ENCODE measurements around the gene RPTOR.

The RPTOR gene

GRCh38 chr17:80818871-80819270 lies 274.2 kb downstream of the RPTOR start:
- DNase-seq (ENCODE audit: low spot score): no peak

GRCh38 chr17:80819422-80820164 lies 275.0 kb downstream of the RPTOR start:
- DNase-seq (ENCODE audit: low spot score): no peak

- no peak for DNase-seq (ENCODE audit: low spot score)
These were observed 275.7 kb downstream of the RPTOR start for GRCh38 chr17:80820331-80820730.

- no peak for DNase-seq (ENCODE audit: low spot score)
These were observed 276.9 kb downstream of the RPTOR start for GRCh38 chr17:80821546-80821945.

- DNase-seq (ENCODE audit: low spot score): no peak
These were observed 277.5 kb downstream of the RPTOR start for GRCh38 chr17:80822021-80822699.

GRCh38 chr17:80822700-80823410 lies 278.2 kb downstream of the RPTOR start:
- DNase-seq (ENCODE audit: low spot score): no peak

GRCh38 chr17:80824549-80825470 lies 280.2 kb downstream of the RPTOR start:
- DNase-seq (ENCODE audit: low spot score): no peak

- DNase-seq (ENCODE audit: low spot score): no peak
These were observed 281.1 kb downstream of the RPTOR start for GRCh38 chr17:80825471-80826345.

GRCh38 chr17:80826346-80826954 lies 281.8 kb downstream of the RPTOR start:
- DNase-seq (ENCODE audit: low spot score): no peak

- no peak for DNase-seq (ENCODE audit: low spot score)
These were observed 282.5 kb downstream of the RPTOR start for GRCh38 chr17:80826955-80827645.

GRCh38 chr17:80827646-80828643 lies 283.3 kb downstream of the RPTOR start:
- no peak for DNase-seq (ENCODE audit: low spot score)

- DNase-seq (ENCODE audit: low spot score): no peak
These were observed 284.7 kb downstream of the RPTOR start for GRCh38 chr17:80829166-80829813.

GRCh38 chr17:80830020-80830780 lies 285.6 kb downstream of the RPTOR start:
- no peak for DNase-seq (ENCODE audit: low spot score)

- no peak for DNase-seq (ENCODE audit: low spot score)
These were observed 286.9 kb downstream of the RPTOR start for GRCh38 chr17:80831491-80831890.

GRCh38 chr17:80832266-80832676 lies 287.6 kb downstream of the RPTOR start:
- no peak for DNase-seq (ENCODE audit: low spot score)

GRCh38 chr17:80832888-80833583 lies 288.4 kb downstream of the RPTOR start:
- DNase-seq (ENCODE audit: low spot score): peak; percentile 60

All from hematopoietic multipotent progenitor cell treated with erythropoietin and hydrocortisone succinate and interleukin-3 and kit ligand, for 15 days (in vitro differentiated cells).